NCI-H1092 treated with DMSO at 0.1 percent for 48 hours (cell line): Measurements from ENCODE around the gene KCTD7.
"Not testable (repeated sequence)": the region's sequence is repeated elsewhere in the genome, so short reads cannot be mapped to it uniquely, and the experiment has no call there.

Experiments used
- DNase-seq: peaks from one replicate; lab custom pipeline; 2025; lab: John Stamatoyannopoulos, UW

Gene KCTD7

DNA sequence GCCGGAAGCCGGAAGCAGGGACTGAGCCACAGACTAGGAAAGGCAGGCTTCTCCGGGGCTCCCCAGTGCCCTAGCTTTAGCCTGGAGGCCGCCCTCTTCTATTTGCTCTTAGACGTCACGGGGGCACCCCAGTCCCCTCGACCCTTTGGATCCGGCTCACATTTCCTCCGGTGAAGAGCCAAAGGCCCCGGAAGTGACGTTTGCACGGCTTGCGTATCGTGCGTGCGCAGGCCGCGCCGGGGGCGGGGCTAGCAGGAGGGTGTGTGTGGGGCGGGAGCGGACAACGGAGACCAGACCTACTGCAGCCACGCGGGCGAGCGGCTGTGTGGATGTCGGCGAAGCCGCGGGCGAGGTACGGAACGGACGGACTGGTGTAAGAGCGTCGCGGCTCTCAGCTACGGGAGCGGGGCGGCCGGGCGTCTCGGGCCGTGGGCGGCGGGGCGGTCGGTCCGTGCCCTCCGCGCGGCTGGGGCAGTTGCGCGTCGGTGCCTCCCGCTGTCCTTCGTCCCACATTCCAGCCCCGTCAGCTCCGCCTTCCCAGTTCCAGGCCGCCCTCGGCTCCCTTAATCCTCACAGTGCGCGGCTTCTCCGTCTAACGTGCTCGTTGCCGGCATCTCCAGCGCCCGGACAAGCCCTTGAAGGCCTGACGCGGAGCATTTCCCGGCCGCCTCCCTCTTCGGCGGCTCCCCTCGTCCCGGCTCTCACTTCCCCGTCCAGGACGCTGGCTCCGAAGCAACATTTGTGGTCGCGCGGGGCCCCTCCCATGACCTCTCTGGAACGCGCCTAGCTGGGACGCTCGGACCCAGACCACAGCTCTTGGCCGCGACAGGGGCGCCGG is 25.8 kb downstream of the KCTD7 start:
- peak; percentile 99 for DNase-seq

DNA sequence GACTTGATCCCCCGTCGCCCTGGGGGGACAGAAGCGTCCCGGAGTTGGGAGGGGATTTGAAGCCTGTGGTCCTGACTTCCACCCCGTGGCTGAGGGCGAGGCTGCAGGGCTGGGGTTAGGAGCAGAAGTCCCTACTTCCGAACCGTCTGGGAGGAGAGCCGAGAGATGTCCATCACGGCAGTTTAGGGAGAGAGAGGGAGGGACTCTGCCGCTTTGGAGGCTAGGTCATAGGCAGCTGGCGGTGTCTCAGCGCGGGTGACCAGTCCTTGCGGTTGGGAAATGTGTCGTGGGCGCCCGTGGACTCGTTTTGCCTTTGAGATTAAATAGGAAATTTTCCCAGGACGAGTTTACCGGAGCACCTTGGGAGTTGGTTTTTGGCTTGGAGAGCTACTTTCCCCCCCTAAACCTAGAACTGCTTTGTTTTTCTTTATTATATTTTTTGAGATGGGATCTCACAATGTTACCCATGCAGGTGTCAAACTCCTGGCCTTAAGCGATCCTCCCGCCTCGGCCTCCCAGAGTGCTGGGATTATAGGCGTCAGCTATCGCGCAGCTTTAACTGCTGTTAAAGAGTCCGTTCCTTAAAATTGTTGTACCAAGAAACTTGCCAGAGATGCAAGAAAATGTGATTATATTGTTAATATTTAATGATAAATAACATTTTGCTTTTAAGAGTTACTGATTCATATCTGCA is 26.6 kb downstream of the KCTD7 start:
- DNase-seq, result not testable (repeated sequence)

DNA sequence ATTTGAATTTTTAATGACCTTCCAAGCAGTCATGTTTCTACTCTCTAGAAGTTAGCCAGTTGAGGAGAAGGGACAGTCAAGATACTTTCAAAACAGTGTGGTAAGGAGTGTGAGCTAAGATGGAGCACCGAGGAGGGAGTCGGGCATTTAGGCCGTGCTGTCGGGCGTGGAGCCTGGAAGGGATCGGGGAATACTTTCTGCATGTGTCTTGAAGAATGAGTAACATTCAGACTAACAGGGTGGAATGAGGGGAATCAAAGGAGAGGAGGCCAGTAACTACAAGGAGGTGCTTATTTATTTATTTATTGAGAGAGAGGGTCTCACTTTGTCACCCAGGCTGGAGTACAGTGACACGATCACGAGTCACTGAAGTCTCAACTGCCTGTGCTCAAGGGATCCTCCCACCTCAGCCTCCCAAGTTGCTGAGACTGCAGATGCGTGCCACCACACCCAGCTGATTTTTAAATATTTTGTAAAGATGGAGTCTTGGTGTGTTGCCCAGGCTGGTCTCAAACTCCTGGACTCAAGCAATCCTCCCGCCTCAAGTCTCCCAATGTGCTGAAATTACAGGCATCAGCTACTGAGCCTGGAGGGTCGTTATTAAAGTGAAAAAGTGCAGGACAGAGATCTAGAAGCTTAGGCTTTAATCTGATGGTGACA is 27.3 kb downstream of the KCTD7 start:
- not testable (repeated sequence) for DNase-seq

DNA sequence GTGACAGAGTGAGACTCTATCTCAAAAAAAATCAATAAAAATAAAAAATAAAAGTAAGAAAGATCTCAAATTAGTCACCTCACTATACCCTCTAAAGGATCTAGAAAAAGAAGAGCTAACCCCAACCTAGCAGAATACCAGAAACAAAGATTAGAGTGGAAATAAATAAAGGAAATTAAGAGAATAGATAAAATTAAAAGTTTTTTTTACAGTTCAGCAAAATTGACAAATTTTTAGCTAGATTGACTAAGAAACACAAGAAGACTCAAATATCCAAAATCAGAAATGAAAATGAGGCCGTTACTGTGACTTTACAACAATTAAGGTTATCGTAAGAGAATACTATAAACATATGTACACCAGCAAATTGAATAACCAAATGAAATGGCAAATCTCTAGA is 29.1 kb downstream of the KCTD7 start:
- DNase-seq, result no peak

DNA sequence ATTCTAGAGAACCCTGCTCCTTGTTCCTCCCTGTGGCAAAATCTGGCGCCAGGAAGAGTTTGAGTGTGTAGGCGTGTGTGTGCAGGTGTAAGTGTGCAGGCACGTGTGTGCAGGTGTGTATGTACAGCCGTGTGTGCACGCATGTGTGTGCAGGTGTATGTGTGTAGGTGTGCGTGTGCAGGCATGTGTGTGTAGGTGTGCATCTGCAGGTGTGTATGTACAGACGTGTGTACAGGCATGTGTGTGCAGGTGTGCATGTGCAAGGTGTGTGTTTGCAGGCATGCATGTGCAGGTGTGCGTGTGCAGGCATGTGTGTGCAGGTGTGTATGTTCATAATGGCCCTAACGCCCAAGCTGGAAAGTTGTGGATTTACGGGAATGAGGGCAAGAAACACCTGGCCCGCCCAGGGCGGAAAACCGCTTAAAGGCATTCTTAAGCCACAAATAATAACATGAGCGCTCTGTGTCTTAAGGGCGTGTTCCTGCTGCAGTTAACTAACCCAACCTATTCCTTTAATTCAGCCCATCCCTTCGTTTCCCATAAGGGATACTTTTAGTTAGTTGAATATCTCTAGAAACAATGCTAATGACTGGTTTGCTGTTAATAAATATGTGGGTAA is 34.1 kb downstream of the KCTD7 start:
- no peak for DNase-seq

DNA sequence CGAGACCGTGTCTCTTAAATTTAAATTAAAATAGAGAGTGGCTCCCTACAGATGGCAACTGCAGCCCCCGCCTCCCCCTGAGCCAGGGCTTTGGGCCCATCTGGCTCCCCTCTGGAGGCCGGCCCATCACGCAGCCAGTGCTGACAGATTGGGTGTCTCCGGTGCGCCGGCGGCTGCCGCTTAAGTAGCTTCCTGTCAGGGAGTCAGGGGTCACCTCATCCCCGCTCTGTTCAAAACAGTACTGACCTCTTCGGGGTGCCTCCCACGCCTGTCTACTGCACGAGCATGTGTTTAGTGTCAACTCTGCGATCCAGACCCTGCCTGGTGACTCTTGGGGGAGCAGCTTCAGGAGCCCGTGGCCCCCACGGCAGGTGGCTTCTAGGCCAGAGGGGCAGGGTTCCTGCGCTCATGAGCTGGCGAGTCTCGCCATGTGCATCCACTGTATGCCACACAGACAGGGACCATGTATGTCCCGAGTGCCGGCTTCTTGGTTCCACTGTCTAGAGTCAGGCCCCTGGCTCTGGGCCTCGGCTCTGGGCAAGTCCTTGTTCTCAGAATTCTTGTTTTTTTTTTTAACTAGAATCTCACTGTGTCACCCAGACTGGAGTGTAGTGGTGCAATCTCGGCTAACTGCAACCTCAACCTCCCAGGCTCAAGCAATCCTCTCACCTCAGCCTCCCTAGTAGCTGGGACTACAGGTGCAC is 36.1 kb downstream of the KCTD7 start:
- no peak for DNase-seq

DNA sequence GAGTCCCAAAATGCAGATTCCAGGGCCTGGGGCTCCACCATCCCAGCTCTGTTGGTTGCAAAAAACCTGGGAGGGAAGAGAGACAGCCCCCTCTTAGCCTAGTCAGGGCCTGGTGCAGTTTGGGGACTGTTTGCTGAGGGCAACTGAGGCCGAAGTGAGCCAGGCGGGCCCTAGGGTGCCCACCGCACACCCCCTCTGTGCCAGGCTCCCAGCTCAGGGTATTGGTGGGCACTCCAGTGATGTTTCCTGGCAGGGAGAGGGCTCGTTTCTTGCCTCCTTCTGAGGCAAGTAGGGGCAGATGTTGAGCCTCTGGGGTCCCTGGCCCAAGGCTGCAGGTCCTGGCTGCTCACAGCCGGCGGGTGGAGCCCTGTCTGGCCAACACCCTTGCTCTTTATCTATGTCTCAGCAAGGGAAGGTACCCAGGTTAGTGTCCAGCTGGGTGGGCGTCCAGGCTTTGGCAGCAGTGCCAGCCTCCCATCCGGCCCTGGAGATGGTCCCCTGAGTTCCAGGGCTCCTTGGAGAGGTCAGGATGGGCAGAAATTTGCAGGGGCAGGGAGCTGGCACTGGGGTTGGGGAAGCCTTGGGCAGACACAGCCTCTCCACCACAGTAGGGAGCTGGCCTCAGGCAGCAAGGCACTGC is 37.8 kb downstream of the KCTD7 start:
- no peak for DNase-seq

DNA sequence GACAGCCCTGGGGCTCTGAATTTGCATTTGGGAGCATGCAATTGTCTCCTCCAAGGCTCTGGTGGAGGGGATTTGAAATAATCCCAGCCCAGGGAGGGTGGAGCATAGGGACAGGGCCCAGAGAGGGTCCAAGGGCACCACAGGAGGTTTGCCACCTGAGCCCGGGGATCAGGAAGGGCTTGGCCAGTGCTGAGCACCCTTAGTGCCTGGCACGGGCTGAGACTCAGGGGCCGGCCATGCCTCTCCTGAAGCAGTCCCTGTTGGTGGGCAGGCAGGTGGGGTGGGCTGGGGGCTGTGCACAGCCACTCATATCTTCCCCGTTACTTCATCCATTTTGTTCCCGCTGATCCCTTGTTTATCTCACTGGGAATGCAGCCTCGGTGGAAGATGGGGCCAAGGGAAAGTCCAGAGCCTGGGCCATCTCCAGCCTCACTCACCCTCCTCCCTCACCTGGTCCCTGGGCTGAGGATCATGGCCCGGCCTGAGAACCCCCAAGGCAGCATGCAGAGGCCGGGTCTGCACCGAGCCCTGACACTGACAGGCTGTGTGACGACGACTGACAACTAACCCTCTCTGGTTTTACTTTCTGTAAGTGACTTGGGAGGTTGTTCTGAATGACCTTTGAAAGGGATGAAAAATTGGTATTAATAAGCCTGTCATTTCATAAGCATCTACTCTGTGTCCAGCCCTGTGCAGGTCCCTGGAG is 38.5 kb downstream of the KCTD7 start:
- no peak for DNase-seq

DNA sequence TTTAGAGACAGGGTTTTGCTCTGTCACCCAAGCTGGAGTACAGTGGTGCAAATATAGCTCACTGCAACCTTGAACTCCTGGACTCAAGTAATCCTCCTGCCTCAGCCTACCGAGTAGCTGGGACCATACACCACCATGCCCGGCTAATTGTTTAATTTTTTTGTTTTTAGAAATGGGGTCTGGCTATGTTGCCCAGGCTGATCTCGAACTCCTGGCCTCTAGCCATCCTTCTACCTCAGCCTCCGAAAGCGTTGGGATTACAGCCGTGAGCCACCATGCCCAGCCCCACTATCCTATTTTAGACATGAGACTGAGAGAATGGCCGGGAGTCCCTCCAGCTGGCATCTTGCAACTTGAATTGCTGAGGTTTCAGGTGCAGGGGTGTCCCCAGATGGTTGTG is 39.4 kb downstream of the KCTD7 start:
- no peak for DNase-seq

DNA sequence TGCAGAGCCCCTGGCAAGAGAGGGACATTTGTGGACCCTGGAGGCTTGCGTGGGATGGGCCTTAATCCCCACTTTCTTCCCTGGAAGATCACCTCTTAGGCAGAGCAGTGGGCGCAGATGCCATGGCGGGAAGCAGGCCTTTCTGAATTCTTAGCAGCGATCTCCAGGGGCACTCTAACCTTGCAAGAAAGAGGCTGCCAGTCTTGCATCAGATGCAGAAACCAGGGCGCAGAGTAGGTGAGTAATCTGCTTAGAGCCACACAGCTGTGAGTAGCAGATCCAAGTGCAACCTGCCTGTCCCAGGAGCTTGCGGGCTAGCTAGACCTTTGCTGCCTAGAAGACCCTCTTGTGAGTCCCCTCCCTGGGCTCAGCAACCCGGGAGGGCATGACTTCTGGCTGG is 40.0 kb downstream of the KCTD7 start:
- DNase-seq, result no peak

DNA sequence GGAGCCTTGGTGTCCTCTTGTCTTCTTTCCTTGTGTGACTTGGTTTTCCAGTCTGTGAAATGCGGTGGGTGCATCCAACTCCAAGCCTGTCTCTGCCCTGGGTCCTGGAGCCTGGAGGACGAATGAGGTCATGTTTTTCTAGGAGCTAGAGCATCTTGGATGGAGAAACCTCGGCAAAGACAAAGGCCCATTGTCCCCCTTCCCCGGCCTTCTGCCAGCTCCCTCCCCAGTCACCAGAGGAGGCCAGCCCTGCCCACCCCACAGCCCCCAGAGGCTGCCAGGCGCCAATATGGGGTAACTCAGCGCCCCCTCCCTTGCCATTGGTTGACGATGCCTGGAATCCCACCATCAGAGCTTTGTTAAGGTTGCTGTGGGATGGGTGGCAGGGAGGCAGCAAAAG is 40.4 kb downstream of the KCTD7 start:
- no peak for DNase-seq

DNA sequence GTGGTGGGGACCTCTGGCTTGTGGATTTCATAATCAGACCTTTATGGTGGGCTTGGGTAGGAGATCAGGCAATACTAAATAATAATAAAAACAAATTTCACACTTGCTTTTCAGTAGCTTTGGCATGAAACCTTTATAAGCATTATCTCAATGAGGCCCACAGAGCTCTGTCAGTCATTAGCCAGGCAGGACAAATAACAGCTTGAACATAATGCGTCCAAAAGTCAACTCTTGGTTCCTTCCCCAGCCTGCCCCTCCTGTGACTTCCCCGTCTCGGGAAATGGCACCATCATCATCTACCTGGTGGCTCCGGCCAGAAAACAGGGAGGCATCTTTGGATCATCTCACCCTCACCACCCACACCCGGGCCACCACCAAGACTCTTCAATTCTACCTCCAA is 40.8 kb downstream of the KCTD7 start:
- DNase-seq, result no peak

DNA sequence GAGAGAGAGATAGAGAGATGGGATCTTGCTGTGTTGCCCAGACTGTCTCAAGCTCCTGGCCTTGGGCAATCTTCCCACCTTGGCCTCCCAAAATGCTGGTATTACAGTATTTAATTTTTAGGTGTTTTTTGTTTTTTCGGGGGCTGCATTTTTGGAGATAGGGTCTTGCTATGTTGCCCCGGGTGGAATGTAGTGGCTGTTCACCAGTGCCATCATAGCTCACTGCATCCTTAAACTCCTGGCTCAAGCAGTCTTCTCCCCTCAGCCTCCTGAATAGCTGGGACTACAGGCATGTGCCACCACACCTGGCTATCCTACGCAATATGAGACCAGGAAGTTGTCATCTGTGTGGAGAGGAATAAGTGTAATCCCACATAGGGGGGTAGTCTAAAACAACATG is 42.4 kb downstream of the KCTD7 start:
- DNase-seq, result no peak

DNA sequence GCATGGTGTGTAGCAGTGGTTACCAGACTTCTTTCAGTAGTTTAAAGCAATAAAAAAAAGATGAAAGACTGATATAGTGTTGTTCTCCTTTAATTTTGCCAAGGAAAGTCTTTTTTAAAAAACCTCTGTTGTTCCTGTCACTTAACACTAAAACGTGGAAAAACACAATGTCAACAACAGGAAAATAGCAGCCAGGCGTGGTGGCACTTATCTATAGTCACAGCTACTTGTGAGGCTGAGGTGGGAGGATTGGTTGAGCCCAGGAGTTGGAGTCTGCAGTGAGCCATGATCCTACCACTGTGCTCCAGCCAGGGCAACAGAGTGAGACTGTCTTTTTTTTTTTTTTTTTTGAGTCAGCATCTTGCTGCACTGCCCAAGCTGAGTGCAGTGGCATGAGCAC is 42.8 kb downstream of the KCTD7 start:
- DNase-seq, result not testable (repeated sequence)

DNA sequence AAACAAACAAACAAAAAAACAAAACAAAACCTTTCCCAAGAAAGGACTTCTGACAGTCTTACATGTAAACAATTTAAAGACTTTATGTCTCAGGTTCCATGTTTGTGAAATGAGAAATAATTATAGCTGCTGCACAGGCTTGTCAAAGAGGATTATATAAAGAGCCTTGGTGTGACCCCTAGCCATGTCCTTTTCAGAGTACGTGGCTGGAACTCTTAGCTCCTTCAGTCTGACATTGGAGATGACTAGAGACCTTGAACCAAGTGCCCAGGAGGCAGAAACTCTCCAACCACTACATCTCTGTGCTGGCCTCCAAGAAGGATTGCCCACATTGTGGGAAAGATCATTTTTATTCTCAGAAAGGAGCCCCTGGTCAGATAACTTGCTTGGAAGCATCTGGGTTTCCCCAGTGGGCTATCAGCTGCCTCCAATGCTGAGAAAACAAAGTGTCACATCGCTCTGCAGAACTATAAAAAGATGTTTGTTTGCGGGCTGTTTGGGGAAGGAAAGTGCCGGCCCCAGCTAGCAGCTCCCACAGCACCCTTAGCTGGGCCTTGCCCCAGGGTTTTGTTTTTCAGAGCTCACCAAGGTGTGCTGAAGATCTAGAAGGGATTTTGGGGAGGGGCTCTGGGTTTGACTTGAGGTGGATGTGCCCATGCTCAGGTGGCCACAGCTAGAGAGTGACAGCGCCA is 43.9 kb downstream of the KCTD7 start:
- not testable (repeated sequence) for DNase-seq

DNA sequence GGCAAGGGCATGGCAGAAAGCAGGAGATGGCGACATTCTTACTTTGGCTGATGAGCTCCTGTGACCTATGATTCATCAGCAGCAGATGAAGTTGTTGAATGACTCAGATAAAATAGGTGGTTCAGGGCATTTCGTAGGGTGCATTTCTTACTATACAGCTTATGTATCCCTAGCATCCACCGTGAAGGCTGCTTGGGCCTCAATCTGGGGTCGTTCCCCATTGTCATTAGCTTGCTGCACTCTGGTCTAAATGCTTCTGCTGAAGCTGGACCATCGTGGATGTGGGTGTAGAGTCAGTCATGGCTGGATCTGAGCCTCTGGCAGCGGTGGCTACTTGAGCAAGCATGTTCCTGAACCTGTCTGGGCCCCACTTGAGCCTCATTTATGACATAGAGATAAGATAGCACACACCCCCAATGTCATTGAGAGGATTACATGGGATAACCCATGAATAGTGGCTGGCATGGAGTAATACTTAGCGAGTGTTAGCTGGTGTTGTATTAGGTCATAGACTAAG is 44.5 kb downstream of the KCTD7 start:
- DNase-seq, result not testable (repeated sequence)

DNA sequence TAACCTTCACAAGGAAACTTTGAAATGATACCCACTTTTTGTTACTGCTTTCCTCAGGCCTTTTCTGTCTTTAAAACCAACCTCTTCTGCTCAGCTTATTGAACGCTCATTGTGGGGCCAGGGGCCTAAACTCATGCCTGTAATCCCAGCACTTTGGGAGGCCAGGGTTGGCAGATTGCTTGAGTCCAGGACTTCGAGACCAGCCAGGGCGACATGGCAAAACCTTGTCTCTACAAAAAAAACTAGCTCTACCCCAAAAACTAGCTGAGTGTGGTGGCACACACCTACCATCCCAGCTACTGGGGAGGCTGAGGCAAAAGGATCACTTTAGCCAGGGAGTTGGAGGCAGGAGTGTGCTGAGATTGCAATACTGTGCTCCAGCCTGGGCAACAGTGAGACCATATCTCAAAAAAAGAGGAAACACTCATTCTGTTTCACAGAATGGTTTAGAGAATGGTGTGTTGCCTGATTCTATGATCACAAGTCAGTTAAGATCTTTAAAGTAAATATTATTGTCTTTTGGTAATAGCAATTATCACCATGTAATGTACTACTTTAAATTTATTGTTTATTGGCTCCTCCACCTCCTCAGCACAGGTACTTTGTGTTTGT is 51.1 kb downstream of the KCTD7 start:
- no peak for DNase-seq

DNA sequence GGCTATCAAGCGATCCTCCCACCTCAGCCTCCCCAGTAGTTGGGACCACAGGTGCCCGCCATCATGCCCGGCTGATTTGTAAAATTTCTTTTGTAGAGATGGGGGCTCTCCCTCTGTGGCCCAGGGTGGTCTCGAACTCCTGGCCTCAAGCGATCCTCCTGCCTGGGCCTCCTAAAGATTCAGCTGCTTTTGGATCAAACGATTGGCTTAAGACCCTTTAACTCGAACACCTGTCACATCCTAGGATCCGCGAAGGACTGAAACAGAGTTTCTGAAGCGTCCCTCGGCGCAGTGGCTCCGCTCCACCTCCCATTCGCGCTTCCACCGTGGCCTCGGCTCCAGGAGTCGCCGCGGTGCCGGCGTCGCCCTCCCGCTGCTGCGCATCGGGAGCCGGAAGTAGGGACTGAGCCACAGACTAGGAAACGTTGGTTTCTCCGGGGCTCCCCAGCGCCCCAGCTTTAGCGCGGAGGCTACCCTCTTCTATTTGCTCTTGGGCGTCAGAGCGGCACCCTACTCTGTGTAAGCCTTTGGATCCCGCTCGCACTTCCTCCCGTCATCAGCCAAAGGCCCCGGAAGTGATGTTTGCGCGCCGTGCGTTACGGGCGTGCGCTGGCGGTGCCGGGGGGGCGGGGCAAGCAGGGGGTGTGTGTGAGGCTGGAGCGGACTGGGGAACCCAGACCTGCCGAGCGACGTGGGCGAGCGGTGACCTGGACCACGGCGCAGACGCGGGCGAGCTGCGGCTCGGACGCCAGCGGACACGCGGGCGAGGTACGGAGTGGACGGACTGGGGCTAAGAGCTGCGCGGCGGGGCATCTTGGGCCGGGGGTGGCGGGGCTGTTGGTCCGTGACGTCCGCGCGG is 53.0 kb downstream of the KCTD7 start:
- peak; percentile 92 for DNase-seq
